NCI-H146 treated with DMSO at 0.1 percent for 48 hours (cell line): ENCODE measurements around the gene XRN2.
"Not testable (repeated sequence)": the region's sequence is repeated elsewhere in the genome, so short reads cannot be mapped to it uniquely, and the experiment has no call there.

Experiments
- DNase-seq: peaks from one replicate; lab custom pipeline; 2025; ENCODE audit not compliant: unreplicated experiment; lab: John Stamatoyannopoulos, UW

The XRN2 gene

GRCh38 chr20:21386111-21386510, 83.0 kb downstream of the XRN2 start:
- DNase-seq: no peak

- peak; percentile 91 for DNase-seq
Observed at GRCh38 chr20:21387528-21387927, 84.4 kb downstream of the XRN2 start.

GRCh38 chr20:21388566-21388965, 85.4 kb downstream of the XRN2 start:
- peak; percentile 15 for DNase-seq

- no peak for DNase-seq
Observed at GRCh38 chr20:21389368-21389767, 86.2 kb downstream of the XRN2 start.

- DNase-seq: no peak
Observed at GRCh38 chr20:21390768-21391167, 87.6 kb downstream of the XRN2 start.

GRCh38 chr20:21391185-21391971, 88.2 kb downstream of the XRN2 start:
- DNase-seq: no peak

- DNase-seq: no peak
Observed at GRCh38 chr20:21391972-21392352, 88.8 kb downstream of the XRN2 start.

- DNase-seq: no peak
Observed at GRCh38 chr20:21393166-21393565, 90.0 kb downstream of the XRN2 start.

- no peak for DNase-seq
Observed at GRCh38 chr20:21393816-21394519, 90.8 kb downstream of the XRN2 start.

GRCh38 chr20:21394551-21394950, 91.4 kb downstream of the XRN2 start:
- DNase-seq: no peak

- no peak for DNase-seq
Observed at GRCh38 chr20:21395051-21395665, 92.0 kb downstream of the XRN2 start.

GRCh38 chr20:21395666-21396598, 92.8 kb downstream of the XRN2 start:
- DNase-seq: no peak

GRCh38 chr20:21396599-21397340, 93.6 kb downstream of the XRN2 start:
- no peak for DNase-seq

- no peak for DNase-seq
Observed at GRCh38 chr20:21397341-21398108, 94.4 kb downstream of the XRN2 start, which contains the start of gene NKX2-4. Gene NKX2-4, minus strand, starts transcription at chr20:21397526. Its CDS starts 127 bp downstream, at chr20:21397399.

GRCh38 chr20:21398109-21399004, 95.2 kb downstream of the XRN2 start:
- DNase-seq: no peak

GRCh38 chr20:21399005-21399475, 95.9 kb downstream of the XRN2 start:
- no peak for DNase-seq

- DNase-seq: no peak
Observed at GRCh38 chr20:21411725-21412124, 108.6 kb downstream of the XRN2 start.

GRCh38 chr20:21413996-21414395, 110.9 kb downstream of the XRN2 start:
- not testable (repeated sequence) for DNase-seq
